ENCODE results near the gene CDH13.

CDH13 gene

DNA sequence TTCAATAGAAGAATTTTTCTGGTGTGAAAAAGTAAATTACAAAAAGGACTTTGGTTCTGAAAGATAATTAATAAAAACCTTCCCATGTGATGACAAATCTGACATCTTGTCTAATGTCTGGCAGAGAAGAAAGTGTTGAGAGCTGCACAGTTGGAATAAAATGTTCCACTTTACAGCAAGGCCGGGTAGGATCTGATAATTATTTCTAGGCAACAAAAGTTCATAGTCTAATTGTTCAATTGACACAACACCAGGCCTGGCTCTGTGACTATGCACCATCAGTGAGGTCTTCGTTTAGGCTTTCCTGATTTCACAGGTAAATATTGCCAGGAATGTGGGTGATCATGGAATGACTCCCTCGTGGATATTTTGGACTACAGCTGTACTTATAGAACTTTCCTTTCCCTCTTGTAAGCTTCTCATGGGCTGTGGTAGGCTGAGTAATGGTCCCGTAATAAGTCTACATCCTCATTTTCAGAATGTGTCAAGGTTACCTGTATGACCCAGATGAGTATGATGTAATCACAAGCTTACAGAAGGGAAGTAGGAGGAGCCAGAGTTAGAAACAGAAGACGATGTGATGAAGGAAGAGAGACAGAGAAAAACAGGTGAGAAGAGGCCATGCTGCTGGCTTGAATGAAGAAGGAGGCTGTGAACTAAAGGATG lies 217.0 kb downstream of the CDH13 start (continued):
- TF ChIP-seq, protein P1, sequence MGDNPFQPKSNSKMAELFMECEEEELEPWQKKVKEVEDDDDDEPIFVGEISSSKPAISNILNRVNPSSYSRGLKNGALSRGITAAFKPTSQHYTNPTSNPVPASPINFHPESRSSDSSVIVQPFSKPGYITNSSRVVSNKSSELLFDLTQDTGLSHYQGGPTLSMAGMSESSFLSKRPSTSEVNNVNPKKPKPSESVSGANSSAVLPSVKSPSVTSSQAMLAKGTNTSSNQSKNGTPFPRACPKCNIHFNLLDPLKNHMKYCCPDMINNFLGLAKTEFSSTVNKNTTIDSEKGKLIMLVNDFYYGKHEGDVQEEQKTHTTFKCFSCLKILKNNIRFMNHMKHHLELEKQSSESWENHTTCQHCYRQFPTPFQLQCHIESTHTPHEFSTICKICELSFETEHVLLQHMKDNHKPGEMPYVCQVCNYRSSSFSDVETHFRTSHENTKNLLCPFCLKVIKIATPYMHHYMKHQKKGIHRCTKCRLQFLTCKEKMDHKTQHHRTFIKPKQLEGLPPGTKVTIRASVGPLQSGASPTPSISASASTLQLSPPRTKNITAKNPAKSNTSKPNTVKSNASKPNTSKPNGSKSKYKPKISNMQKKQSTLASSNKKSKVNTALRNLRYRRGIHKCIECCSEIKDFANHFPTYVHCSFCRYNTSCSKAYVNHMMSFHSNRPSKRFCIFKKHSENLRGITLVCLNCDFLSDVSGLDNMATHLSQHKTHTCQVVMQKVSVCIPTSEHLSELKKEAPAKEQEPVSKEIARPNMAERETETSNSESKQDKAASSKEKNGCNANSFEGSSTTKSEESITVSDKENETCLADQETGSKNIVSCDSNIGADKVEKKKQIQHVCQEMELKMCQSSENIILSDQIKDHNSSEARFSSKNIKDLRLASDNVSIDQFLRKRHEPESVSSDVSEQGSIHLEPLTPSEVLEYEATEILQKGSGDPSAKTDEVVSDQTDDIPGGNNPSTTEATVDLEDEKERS (tag by site-specific recombination; IDR thresholded peaks at IDR 0.05) = no peak

GRCh38 chr16:82845116-82845515 lies 218.3 kb downstream of the CDH13 start:
- TF ChIP-seq SALL2 (tag by site-specific recombination; IDR thresholded peaks at IDR 0.05; ENCODE audit: borderline replicate concordance) (no peak), ZNF19 (tag by site-specific recombination; IDR thresholded peaks at IDR 0.05; ENCODE audit: low read depth) (no peak), PBX3 (CRISPR knock-in tag; IDR thresholded peaks at IDR 0.05) (no peak), ZSCAN5A (tag by site-specific recombination; IDR thresholded peaks at IDR 0.05) (no peak), GLI4 (tag by site-specific recombination; IDR thresholded peaks at IDR 0.05) (no peak), ZNF341 (tag by site-specific recombination; IDR thresholded peaks at IDR 0.05; ENCODE audit: low read depth) (no peak), ZNF670 (tag by site-specific recombination; IDR thresholded peaks at IDR 0.05; ENCODE audit: low read depth) (no peak), ZFP37 (tag by site-specific recombination; IDR thresholded peaks at IDR 0.05) (no peak), ZNF2 (tag by site-specific recombination; IDR thresholded peaks at IDR 0.05) (no peak)
- ChIA-PET CTCF (no interaction called here), POLR2A (no interaction called here)

DNA sequence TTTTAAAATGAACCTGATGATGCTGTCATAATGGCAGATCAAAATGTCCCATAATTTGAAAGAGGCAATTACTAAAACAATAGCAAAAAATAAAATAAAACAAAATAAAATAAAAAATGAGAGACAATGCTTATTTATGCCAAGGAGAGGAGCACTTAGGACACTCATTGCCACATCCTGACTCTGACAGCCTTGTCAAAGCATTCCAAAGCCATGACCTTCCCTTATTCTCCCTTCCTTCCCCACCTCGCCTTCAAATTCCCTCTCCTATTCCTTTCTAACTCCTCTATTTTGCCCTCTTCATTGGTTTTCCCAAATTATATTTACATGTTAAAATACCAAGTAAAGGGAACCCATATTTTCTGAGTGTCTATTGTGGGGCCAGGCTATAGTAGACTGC lies 220.0 kb downstream of the CDH13 start:
- ChIA-PET POLR2A (no interaction called here), CTCF (interaction anchor here (0.6 to 0.7 kb wide), 2 partner anchors 124 to 267 kb away, joined by 3 read pairs; no protein-coding TSS in a partner anchor)
- Histone ChIP-seq H3K4me3 (ENCODE audit: low read depth, low read length) (no peak overlapping the region), H3K4me1 (ENCODE audit: control insufficient read depth, insufficient read depth, low read length) (peaks cover 8% of the 10 kb centered on the region), H3K9me3 (ENCODE audit: control insufficient read depth, insufficient read depth, low read depth, low read length) (no peaks in the 10 kb centered on the region), H3K36me3 (ENCODE audit: control insufficient read depth in 2 of 2, insufficient read depth in 1 of 2, low read length in 2 of 2) (no peaks in the 10 kb centered on the region), H3K27ac (ENCODE audit: extremely low read depth, low read depth, low read length) (no peak overlapping the region)
- TF ChIP-seq PRDM4 (tag by site-specific recombination; IDR thresholded peaks at IDR 0.05) (no peak), ZNF202 (tag by site-specific recombination; IDR thresholded peaks at IDR 0.05; ENCODE audit: borderline replicate concordance) (no peak), SCRT2 (tag by site-specific recombination; IDR thresholded peaks at IDR 0.05) (no peak), ZFHX2 (tag by site-specific recombination; conservative IDR thresholded peaks at IDR 0.05) (no peak), ZNF549 (tag by site-specific recombination; IDR thresholded peaks at IDR 0.05) (no peak), ZFP3 (tag by site-specific recombination; IDR thresholded peaks at IDR 0.05; ENCODE audit: low read depth) (no peak), ZNF768 (tag by site-specific recombination; IDR thresholded peaks at IDR 0.05) (no peak), ZNF184 (tag by site-specific recombination; IDR thresholded peaks at IDR 0.05) (no peak), ZEB2 (tag by site-specific recombination; IDR thresholded peaks at IDR 0.05) (no peak), ZBTB49 (tag by site-specific recombination; IDR thresholded peaks at IDR 0.05; ENCODE audit: low read depth) (no peak), ZSCAN23 (tag by site-specific recombination; IDR thresholded peaks at IDR 0.05) (no peak), KLF8 (tag by site-specific recombination; IDR thresholded peaks at IDR 0.05) (no peak), ZNF514 (tag by site-specific recombination; IDR thresholded peaks at IDR 0.05) (no peak), ZNF473 (tag by site-specific recombination; IDR thresholded peaks at IDR 0.05) (no peak)

More at GRCh38 chr16:82845116-82845515, 218.3 kb downstream of the CDH13 start:
- peaks cover 8% of the 10 kb centered on the region for H3K4me1 ChIP-seq (ENCODE audit: control insufficient read depth, insufficient read depth, low read length)
- H3K9me3 ChIP-seq (ENCODE audit: control insufficient read depth, insufficient read depth, low read depth, low read length) = no peaks in the 10 kb centered on the region
- H3K4me3 ChIP-seq (ENCODE audit: low read depth, low read length) = no peak overlapping the region
- H3K27ac ChIP-seq (ENCODE audit: extremely low read depth, low read depth, low read length) = no peak overlapping the region
- no peaks in the 10 kb centered on the region for H3K36me3 ChIP-seq (ENCODE audit: control insufficient read depth in 2 of 2, insufficient read depth in 1 of 2, low read length in 2 of 2)

Measured in HEK293 (cell line).